IMR-90 (cell line): ENCODE results near the gene JMJD8.

ENCODE experiments used
- CEBPB ChIP-seq: IDR thresholded peaks from 2 replicates; pipeline ENCODE4 v1.6.1; 2012; ENCODE audit warnings: low read depth, low read length, improper control_type of control experiment
- CHD1 ChIP-seq: IDR thresholded peaks from 2 replicates; pipeline ENCODE4 v1.6.1; 2012; ENCODE audit warnings: low read depth, low read length, improper control_type of control experiment
- CTCF ChIP-seq: conservative IDR thresholded peaks from 2 replicates; pipeline ENCODE4 v1.5.1; 2012; ENCODE audit warnings: mild to moderate bottlenecking, low read depth, low read length, improper control_type of control experiment
- MXI1 ChIP-seq: IDR thresholded peaks from 2 replicates; pipeline ENCODE4 v1.6.1; 2012; ENCODE audit warnings: low read depth, mild to moderate bottlenecking, low read length, moderate library complexity, borderline replicate concordance
- POLR2A ChIP-seq: IDR thresholded peaks from 2 replicates; pipeline ENCODE4 v1.6.1; 2012; ENCODE audit warnings: mild to moderate bottlenecking, low read depth, low read length
- RAD21 ChIP-seq: IDR thresholded peaks from 2 replicates; pipeline ENCODE4 v1.6.1; 2012; ENCODE audit warnings: low read length, improper control_type of control experiment
- RFX5 ChIP-seq: IDR thresholded peaks from 2 replicates; pipeline ENCODE4 v1.8.0; 2012; ENCODE audit warnings: low read depth, mild to moderate bottlenecking, low read length, moderate library complexity
- SMC3 ChIP-seq: fragments of 150-350 bp; IDR thresholded peaks from 2 replicates; pipeline ENCODE4 v1.6.1; 2016; ENCODE audit warnings: low read depth, mild to moderate bottlenecking, antibody characterized with exemption, low read length, moderate library complexity

GRCh38 chr16:671353-672131, 12.6 kb downstream of the JMJD8 start:
- no peak for TF ChIP-seq CTCF
- TF ChIP-seq RFX5: no peak
- TF ChIP-seq POLR2A: no peak
- TF ChIP-seq CEBPB: no peak
- TF ChIP-seq CHD1: no peak
- no peak for TF ChIP-seq MXI1
- no peak for TF ChIP-seq SMC3
- TF ChIP-seq RAD21: no peak
